Activated CD8-positive, alpha-beta memory T cell treated with anti-CD3 and anti-CD28 coated beads for 24 hours (primary cell): ENCODE results near the gene JCHAIN.

Experiments
- DNase-seq: peaks from one replicate; pipeline ENCODE4 v3.0.0-alpha.2; 2020

The JCHAIN gene

GRCh38 chr4:70634482-70634881, 31.8 kb downstream of the JCHAIN start:
- DNase-seq = no peak

GRCh38 chr4:70632028-70632427, 34.3 kb downstream of the JCHAIN start:
- DNase-seq = no peak

GRCh38 chr4:70630162-70630561, 36.1 kb downstream of the JCHAIN start:
- no peak for DNase-seq

GRCh38 chr4:70629469-70630090, 36.7 kb downstream of the JCHAIN start:
- no peak for DNase-seq

- no peak for DNase-seq
These were observed 37.9 kb downstream of the JCHAIN start, which contains the start of gene ENAM for GRCh38 chr4:70628444-70628843. Gene ENAM, plus strand, starts transcription at chr4:70628744. Its CDS starts 757 bp downstream, at chr4:70629501.

- no peak for DNase-seq
These were observed 38.7 kb downstream of the JCHAIN start for GRCh38 chr4:70627620-70628019.

GRCh38 chr4:70624226-70624793, 42.0 kb downstream of the JCHAIN start:
- DNase-seq = no peak

GRCh38 chr4:70623323-70623722, 43.0 kb downstream of the JCHAIN start:
- no peak for DNase-seq

- no peak for DNase-seq
These were observed 46.5 kb downstream of the JCHAIN start for GRCh38 chr4:70619778-70620177.

GRCh38 chr4:70619288-70619687, 47.0 kb downstream of the JCHAIN start:
- DNase-seq = no peak

- DNase-seq = no peak
These were observed 52.1 kb downstream of the JCHAIN start for GRCh38 chr4:70614184-70614555.

GRCh38 chr4:70613306-70614183, 52.8 kb downstream of the JCHAIN start:
- DNase-seq = no peak

- no peak for DNase-seq
These were observed 58.0 kb downstream of the JCHAIN start for GRCh38 chr4:70608324-70608723.

GRCh38 chr4:70607334-70607853, 58.9 kb downstream of the JCHAIN start:
- no peak for DNase-seq

- no peak for DNase-seq
These were observed 59.8 kb downstream of the JCHAIN start for GRCh38 chr4:70606459-70606858.
